ENCODE measurements around the gene ABCC3.
"Not testable (repeated sequence)": the region's sequence is repeated elsewhere in the genome, so short reads cannot be mapped to it uniquely, and the experiment has no call there.

The ABCC3 gene

GRCh38 chr17:50672071-50672470 lies 37.4 kb downstream of the ABCC3 start:
- DNase-seq: no peak

- DNase-seq: no peak
These were observed 38.3 kb downstream of the ABCC3 start for GRCh38 chr17:50672831-50673551.

GRCh38 chr17:50675190-50675589 lies 40.5 kb downstream of the ABCC3 start:
- DNase-seq: no peak

GRCh38 chr17:50675627-50676026 lies 40.9 kb downstream of the ABCC3 start:
- DNase-seq: no peak

- no peak for DNase-seq
These were observed 41.6 kb downstream of the ABCC3 start for GRCh38 chr17:50676065-50676975.

- DNase-seq: no peak
These were observed 43.2 kb downstream of the ABCC3 start for GRCh38 chr17:50677851-50678375.

- DNase-seq: no peak
These were observed 44.4 kb downstream of the ABCC3 start for GRCh38 chr17:50679008-50679544.

GRCh38 chr17:50680126-50680525 lies 45.4 kb downstream of the ABCC3 start:
- no peak for DNase-seq

- DNase-seq: not testable (repeated sequence)
These were observed 46.0 kb downstream of the ABCC3 start for GRCh38 chr17:50680543-50681262.

- peak in 1 of 2 experiments; percentile 9 for DNase-seq
These were observed 46.9 kb downstream of the ABCC3 start for GRCh38 chr17:50681263-50682200.

GRCh38 chr17:50682441-50682840 lies 47.8 kb downstream of the ABCC3 start:
- no peak for DNase-seq

- DNase-seq: no peak
These were observed 48.3 kb downstream of the ABCC3 start for GRCh38 chr17:50682938-50683337.

GRCh38 chr17:50683434-50684287 lies 49.0 kb downstream of the ABCC3 start:
- DNase-seq: no peak

- DNase-seq: no peak
These were observed 49.6 kb downstream of the ABCC3 start for GRCh38 chr17:50684288-50684611.

GRCh38 chr17:50684612-50685333 lies 50.1 kb downstream of the ABCC3 start:
- no peak for DNase-seq

GRCh38 chr17:50685334-50685665 lies 50.6 kb downstream of the ABCC3 start:
- DNase-seq: no peak

- no peak for DNase-seq
These were observed 51.2 kb downstream of the ABCC3 start for GRCh38 chr17:50685691-50686493.

- DNase-seq: no peak
These were observed 52.0 kb downstream of the ABCC3 start for GRCh38 chr17:50686494-50687199.
